SJSA1 (cell line): ENCODE measurements around the gene POLRMT. TPM values are rescaled to one million over a fixed set of nuclear protein-coding genes. Genes with fewer than 3 reads are reported as not detected.

ENCODE experiments used
- DNase-seq, 2 experiments: peaks; one replicate each; pipeline ENCODE4 v3.0.0-alpha.2; 2015 to 2020; ENCODE audit warnings: low spot score in 2 of 2, low read depth in 1 of 2
- H3K27ac ChIP-seq: fragments of 250-450 bp; sonication (Bioruptor Pico); 2 replicates; pipeline ENCODE4 v1.5.1; 2020; ENCODE audit warnings: mild to moderate bottlenecking, moderate library complexity
- H3K27me3 ChIP-seq: fragments of 250-450 bp; sonication (Bioruptor Pico); replicated peaks from 2 replicates; pipeline ENCODE4 v1.5.1; 2020; ENCODE audit warnings: mild to moderate bottlenecking, moderate library complexity
- H3K36me3 ChIP-seq: fragments of 250-450 bp; sonication (Bioruptor Pico); 2 replicates; pipeline ENCODE4 v1.5.1; 2020; ENCODE audit warnings: mild to moderate bottlenecking
- H3K4me1 ChIP-seq: fragments of 250-450 bp; sonication (Bioruptor Pico); replicated peaks from 2 replicates; pipeline ENCODE4 v1.6.1; 2021; ENCODE audit warnings: mild to moderate bottlenecking
- H3K4me3 ChIP-seq: fragments of 250-450 bp; sonication (Bioruptor Pico); 2 replicates; pipeline ENCODE4 v1.5.1; 2020; ENCODE audit warnings: mild to moderate bottlenecking
- H3K9me3 ChIP-seq: fragments of 250-450 bp; sonication (Bioruptor Pico); replicated peaks from 2 replicates; pipeline ENCODE4 v1.5.1; 2020; ENCODE audit warnings: mild to moderate bottlenecking
- total RNA-seq: library from RNA; depleted of rRNA; stranded (reverse); fragments of >200 nt; shearing (Covaris generic); gene quantifications from 2 replicates; pipeline ENCODE4 v1.2.3, GENCODE V29; 2014; rRNA removed

The POLRMT gene
- total RNA-seq, result 44.2 and 44.7 TPM in 2 replicates

GRCh38 chr19:633068-633785 is at the start of gene POLRMT:
Gene POLRMT, minus strand, starts transcription at chr19:633537. Its CDS starts 25 bp downstream, at chr19:633512.
- Histone ChIP-seq H3K4me3 (peak within 1 kb of the TSS; percentile 70), H3K36me3 (peaks cover 30% of the 10 kb centered on the region), H3K27me3 (no peaks in the 10 kb centered on the region), H3K9me3 (no peaks in the 10 kb centered on the region), H3K27ac (peak within 1 kb of the TSS; percentile 56), H3K4me1 (peaks cover 26% of the 10 kb centered on the region)
- DNase-seq, result peak; percentile 97 to 98

- Histone ChIP-seq H3K36me3 (peaks cover 35% of the 10 kb centered on the region), H3K4me1 (peaks cover 26% of the 10 kb centered on the region), H3K27ac (no peak overlapping the region), H3K27me3 (no peaks in the 10 kb centered on the region), H3K4me3 (no peak overlapping the region), H3K9me3 (0 out of 2 replicates have a peak, but pooled peaks cover 2% of the 10 kb centered on the region)
- DNase-seq, result no peak
Observed at GRCh38 chr19:682678-683320, 49.5 kb upstream of the POLRMT start.

- peaks cover 35% of the 10 kb centered on the region for H3K4me1 ChIP-seq
- no peak for DNase-seq
- no peaks in the 10 kb centered on the region for H3K27me3 ChIP-seq
- H3K4me3 ChIP-seq, result peak overlapping the region; percentile 77
- H3K27ac ChIP-seq, result peak overlapping the region; percentile 81
- peaks cover 40% of the 10 kb centered on the region for H3K36me3 ChIP-seq
- 0 out of 2 replicates have a peak, but pooled peaks cover 2% of the 10 kb centered on the region for H3K9me3 ChIP-seq
Observed at GRCh38 chr19:681029-682019, 48.0 kb upstream of the POLRMT start.

GRCh38 chr19:680287-681028 is 47.1 kb upstream of the POLRMT start:
- H3K36me3 ChIP-seq, result peaks cover 40% of the 10 kb centered on the region
- H3K4me3 ChIP-seq, result peak overlapping the region; percentile 77
- H3K4me1 ChIP-seq, result peaks cover 41% of the 10 kb centered on the region
- H3K27ac ChIP-seq, result peak overlapping the region; percentile 86
- 0 out of 2 replicates have a peak, but pooled peaks cover 2% of the 10 kb centered on the region for H3K9me3 ChIP-seq
- DNase-seq, result peak; percentile 94 to 100
- no peaks in the 10 kb centered on the region for H3K27me3 ChIP-seq

- Histone ChIP-seq H3K27me3 (no peaks in the 10 kb centered on the region), H3K4me3 (peak overlapping the region; percentile 77), H3K9me3 (0 out of 2 replicates have a peak, but pooled peaks cover 2% of the 10 kb centered on the region), H3K4me1 (peaks cover 46% of the 10 kb centered on the region), H3K27ac (peak overlapping the region; percentile 86), H3K36me3 (peaks cover 48% of the 10 kb centered on the region)
- DNase-seq, result peak; percentile 56 to 72
Observed at GRCh38 chr19:679418-680286, 46.3 kb upstream of the POLRMT start.

- H3K27ac ChIP-seq, result peak overlapping the region; percentile 86
- no peaks in the 10 kb centered on the region for H3K27me3 ChIP-seq
- peak overlapping the region; percentile 77 for H3K4me3 ChIP-seq
- peaks cover 48% of the 10 kb centered on the region for H3K36me3 ChIP-seq
- H3K4me1 ChIP-seq, result peaks cover 46% of the 10 kb centered on the region
- DNase-seq, result peak; percentile 57 to 71
- H3K9me3 ChIP-seq, result 0 out of 2 replicates have a peak, but pooled peaks cover 2% of the 10 kb centered on the region
Observed at GRCh38 chr19:678791-679388, 45.6 kb upstream of the POLRMT start.

- Histone ChIP-seq H3K9me3 (0 out of 2 replicates have a peak, but pooled peaks cover 2% of the 10 kb centered on the region), H3K27me3 (no peaks in the 10 kb centered on the region), H3K36me3 (peaks cover 43% of the 10 kb centered on the region), H3K27ac (peak overlapping the region; percentile 93), H3K4me3 (peak overlapping the region; percentile 57), H3K4me1 (peaks cover 46% of the 10 kb centered on the region)
- peak in 1 of 2 experiments; percentile 65 for DNase-seq
Observed at GRCh38 chr19:677601-678436, 44.5 kb upstream of the POLRMT start.

- 0 out of 2 replicates have a peak, but pooled peaks cover 2% of the 10 kb centered on the region for H3K9me3 ChIP-seq
- H3K4me1 ChIP-seq, result peaks cover 46% of the 10 kb centered on the region
- H3K27me3 ChIP-seq, result no peaks in the 10 kb centered on the region
- peak; percentile 86 to 96 for DNase-seq
- H3K36me3 ChIP-seq, result peaks cover 38% of the 10 kb centered on the region
- peak overlapping the region; percentile 57 for H3K4me3 ChIP-seq
- H3K27ac ChIP-seq, result peak overlapping the region; percentile 93
Observed at GRCh38 chr19:677201-677600, 43.9 kb upstream of the POLRMT start.

GRCh38 chr19:676339-677105 is 43.2 kb upstream of the POLRMT start, which contains the start of gene FSTL3:
Gene FSTL3, plus strand, starts transcription at chr19:676392. Its CDS starts 32 bp downstream, at chr19:676424.
- H3K27me3 ChIP-seq, result no peaks in the 10 kb centered on the region
- peak; percentile 74 to 78 for DNase-seq
- 0 out of 2 replicates have a peak, but pooled peaks cover 2% of the 10 kb centered on the region for H3K9me3 ChIP-seq
- H3K36me3 ChIP-seq, result peaks cover 34% of the 10 kb centered on the region
- H3K4me3 ChIP-seq, result peak within 1 kb of the TSS; percentile 57
- H3K27ac ChIP-seq, result peak within 1 kb of the TSS; percentile 93
- H3K4me1 ChIP-seq, result peaks cover 46% of the 10 kb centered on the region

- Histone ChIP-seq H3K9me3 (no peaks in the 10 kb centered on the region), H3K36me3 (peaks cover 32% of the 10 kb centered on the region), H3K27me3 (no peaks in the 10 kb centered on the region), H3K4me3 (peak overlapping the region; percentile 57), H3K4me1 (peaks cover 46% of the 10 kb centered on the region), H3K27ac (peak overlapping the region; percentile 93)
- peak in 1 of 2 experiments; percentile 46 for DNase-seq
Observed at GRCh38 chr19:676007-676338, 42.6 kb upstream of the POLRMT start.
